ENCODE data around the gene FBXL13. TPM values are rescaled to one million over a fixed set of nuclear protein-coding genes. Genes with fewer than 3 reads are reported as not detected.

The FBXL13 gene
- polyA plus RNA-seq, 1 of the 3 experiments (the other 2 are of a cell fraction) = 1.1 TPM

- Histone ChIP-seq H4K20me1 (ENCODE audit: insufficient read depth) (no peaks in the 10 kb centered on the region), H2AFZ (ENCODE audit: low read depth) (no peak overlapping the region), H3K9me2 (no peaks in the 10 kb centered on the region), H3K9me3 (peaks cover 28% of the 10 kb centered on the region), H3K27me3 (ENCODE audit: insufficient read depth) (no peaks in the 10 kb centered on the region), H3K79me2 (ENCODE audit: insufficient read depth) (no peaks in the 10 kb centered on the region), H3K4me3 (ENCODE audit: low read depth in 2 of 2, low read length in 1 of 2) (no peak overlapping the region), H3K9ac (no peak overlapping the region), H3K4me1 (ENCODE audit: control insufficient read depth in 1 of 2, insufficient read depth in 2 of 2, low read depth in 1 of 2, low read length in 1 of 2) (no peaks in the 10 kb centered on the region), H3F3A (replicated peaks; ENCODE audit: insufficient read depth) (peaks cover 6% of the 10 kb centered on the region), H3K27ac (ENCODE audit: low read depth in 2 of 2, low read length in 1 of 2) (no peak overlapping the region), H3K36me3 (replicated peaks in 1 of 2; ENCODE audit: control insufficient read depth in 1 of 2, insufficient read depth in 2 of 2, low read length in 1 of 2) (peaks cover 6 to 67% of the 10 kb centered on the region in 2 experiments), H3K4me2 (no peak overlapping the region)
- DNase-seq = no peak
- POLR2A ChIA-PET = no interaction called here
- TF ChIP-seq PBX3 (IDR thresholded peaks at IDR 0.05) (no peak), NRF1 (IDR thresholded peaks at IDR 0.05; ENCODE audit: low read depth, low read length) (no peak), RAD21 (IDR thresholded peaks at IDR 0.05; ENCODE audit: low read length) (no peak; the same call in 1 of the 2 replicates), CHD2 (IDR thresholded peaks at IDR 0.05; ENCODE audit: low read length, partially characterized antibody) (no peak), MXI1 (IDR thresholded peaks at IDR 0.05; ENCODE audit: low read depth, low read length) (no peak), GABPA (IDR thresholded peaks at IDR 0.05; ENCODE audit: low read depth) (no peak), JUND (IDR thresholded peaks at IDR 0.05) (no peak), SMC3 (IDR thresholded peaks at IDR 0.05; ENCODE audit: low read depth, low read length) (no peak), EP300 (IDR thresholded peaks at IDR 0.05; ENCODE audit: borderline replicate concordance in 1 of 2, low read depth in 1 of 2, low read length in 1 of 2) (no peak), MAX (IDR thresholded peaks at IDR 0.05; ENCODE audit: low read depth) (no peak), GATA2 (CRISPR knock-in tag; IDR thresholded peaks at IDR 0.05) (no peak), FOXM1 (IDR thresholded peaks at IDR 0.05; ENCODE audit: low read depth) (no peak), SIN3A (IDR thresholded peaks at IDR 0.05; ENCODE audit: borderline replicate concordance, low read depth, low read length) (no peak), MEF2A (IDR thresholded peaks at IDR 0.05; ENCODE audit: borderline replicate concordance, low read depth) (no peak), YY1 (IDR thresholded peaks at IDR 0.05; ENCODE audit: low read depth) (no peak), REST (IDR thresholded peaks at IDR 0.05; ENCODE audit: low read depth, low read length) (no peak), ELF1 (IDR thresholded peaks at IDR 0.05) (no peak), TEAD4 (IDR thresholded peaks at IDR 0.05; ENCODE audit: borderline replicate concordance, insufficient read depth) (no peak), USF2 (IDR thresholded peaks at IDR 0.05; ENCODE audit: borderline replicate concordance, low read depth, low read length) (no peak), RXRA (IDR thresholded peaks at IDR 0.05; ENCODE audit: borderline replicate concordance, low read depth) (no peak)
- WGBS (ENCODE audit: low lambda C conversion rate) = 86% methylated on average over 6 of the region's 6 CpGs
- CTCF ChIA-PET = interaction anchor here (3.1 kb wide), 1 partner anchor 10 kb away, joined by 19 read pairs; no protein-coding TSS in a partner anchor
These were observed 23.1 kb downstream of the FBXL13 start for GRCh38 chr7:103051519-103051918.
